ENCODE results near the gene MLXIP. TPM values are rescaled to one million over a fixed set of nuclear protein-coding genes. Genes with fewer than 3 reads are reported as not detected.
A peak's percentile ranks its signal among the peaks of the same experiment; 100 is the strongest.

The MLXIP gene
- total RNA-seq, 1 donor from 2014 or later, result 39.8 TPM

- no peak for DNase-seq (ENCODE audit: low read depth, low spot score)
- Mint-ChIP-seq H3K4me3 (peak overlapping the region; percentile 27), H3K36me3 (ENCODE audit: low read depth) (peaks cover 4% of the 10 kb centered on the region), H3K27me3 (ENCODE audit: low read depth) (no peaks in the 10 kb centered on the region), H3K4me1 (peaks cover 39% of the 10 kb centered on the region), H3K27ac (ENCODE audit: unreplicated experiment) (peak overlapping the region; percentile 96), H3K9me3 (no peaks in the 10 kb centered on the region)
- TF ChIP-seq CTCF (conservative IDR thresholded peaks at IDR 0.05), result no peak
Observed at GRCh38 chr12:122097927-122098756, 19.6 kb downstream of the MLXIP start.

GRCh38 chr12:122099280-122099749, 20.8 kb downstream of the MLXIP start:
- Mint-ChIP-seq H3K27me3 (ENCODE audit: low read depth) (no peaks in the 10 kb centered on the region), H3K4me1 (peaks cover 39% of the 10 kb centered on the region), H3K27ac (ENCODE audit: unreplicated experiment) (no peak overlapping the region), H3K36me3 (ENCODE audit: low read depth) (peaks cover 4% of the 10 kb centered on the region), H3K9me3 (no peaks in the 10 kb centered on the region), H3K4me3 (peak overlapping the region; percentile 27)
- TF ChIP-seq CTCF (conservative IDR thresholded peaks at IDR 0.05), result no peak
- DNase-seq (ENCODE audit: low read depth, low spot score), result no peak

DNA sequence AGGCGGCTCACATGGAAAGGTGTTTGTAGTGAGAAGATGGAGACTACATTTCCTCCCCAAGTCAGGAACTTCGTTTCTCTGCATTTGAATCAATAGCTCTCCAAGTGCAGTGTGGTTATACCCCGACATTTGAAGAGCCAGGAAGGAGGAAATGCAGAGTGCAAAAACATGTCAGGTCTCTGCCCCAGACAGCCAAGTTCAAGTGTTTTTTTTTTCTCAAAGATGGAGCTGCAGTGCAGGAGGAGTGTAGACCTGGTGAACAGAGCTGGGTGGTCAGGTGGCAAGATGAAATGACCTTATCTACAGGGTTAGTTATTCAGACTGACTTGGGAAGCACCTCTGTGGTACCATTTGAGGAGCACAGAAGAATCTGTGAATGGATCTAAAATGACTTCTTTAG, 21.3 kb downstream of the MLXIP start:
- no peak for TF ChIP-seq CTCF (conservative IDR thresholded peaks at IDR 0.05)
- no peaks in the 10 kb centered on the region for H3K27me3 Mint-ChIP-seq (ENCODE audit: low read depth)
- H3K9me3 Mint-ChIP-seq, result no peaks in the 10 kb centered on the region
- DNase-seq (ENCODE audit: low read depth, low spot score), result no peak
- H3K4me1 Mint-ChIP-seq, result peaks cover 39% of the 10 kb centered on the region
- peaks cover 4% of the 10 kb centered on the region for H3K36me3 Mint-ChIP-seq (ENCODE audit: low read depth)
- H3K27ac Mint-ChIP-seq (ENCODE audit: unreplicated experiment), result no peak overlapping the region
- no peak overlapping the region for H3K4me3 Mint-ChIP-seq

DNA sequence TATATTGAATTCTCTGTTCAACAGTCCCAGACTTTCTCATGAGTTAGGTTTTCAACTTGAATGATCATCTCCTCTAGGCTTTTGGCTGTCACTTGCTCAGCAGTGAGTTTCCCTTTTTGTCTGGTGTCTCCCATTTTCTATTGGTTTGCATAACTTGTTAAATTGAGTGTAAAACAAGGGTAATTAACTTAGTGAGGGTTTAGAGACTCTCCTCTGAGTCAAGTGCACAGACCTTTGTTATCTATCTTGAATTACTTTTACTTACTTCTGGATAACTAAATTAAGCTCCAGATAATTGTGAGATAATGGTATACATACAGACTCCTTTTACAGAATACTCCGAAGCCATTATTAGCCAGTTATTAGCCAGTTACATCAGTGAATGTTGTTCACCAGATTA, 22.0 kb downstream of the MLXIP start:
- Mint-ChIP-seq H3K36me3 (ENCODE audit: low read depth) (peaks cover 4% of the 10 kb centered on the region), H3K9me3 (no peaks in the 10 kb centered on the region), H3K27ac (ENCODE audit: unreplicated experiment) (no peak overlapping the region), H3K4me3 (no peak overlapping the region), H3K27me3 (ENCODE audit: low read depth) (no peaks in the 10 kb centered on the region), H3K4me1 (peaks cover 39% of the 10 kb centered on the region)
- no peak for TF ChIP-seq CTCF (conservative IDR thresholded peaks at IDR 0.05)
- no peak for DNase-seq (ENCODE audit: low read depth, low spot score)

DNA sequence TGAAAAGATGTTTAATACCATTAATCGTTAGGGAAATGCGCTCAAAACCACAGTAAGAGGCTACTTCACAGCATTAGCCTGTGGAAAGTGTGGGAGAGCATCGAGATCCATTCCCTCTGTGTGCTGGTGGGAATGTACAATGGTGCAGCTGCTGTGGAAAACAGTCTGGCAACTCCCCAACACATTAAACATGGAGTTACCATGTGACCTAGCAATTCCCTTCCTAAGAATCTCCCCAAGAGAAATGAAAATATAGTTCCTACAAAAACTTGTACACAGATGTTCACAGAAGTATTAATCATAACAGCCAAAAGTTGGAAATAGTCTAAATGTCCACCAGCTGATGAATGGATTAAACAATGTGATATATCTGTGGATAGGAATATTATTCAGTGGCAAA, 23.8 kb downstream of the MLXIP start:
- TF ChIP-seq CTCF (conservative IDR thresholded peaks at IDR 0.05), result no peak
- Mint-ChIP-seq H3K9me3 (no peaks in the 10 kb centered on the region), H3K4me3 (no peak overlapping the region), H3K4me1 (peaks cover 37% of the 10 kb centered on the region), H3K27ac (ENCODE audit: unreplicated experiment) (no peak overlapping the region), H3K27me3 (ENCODE audit: low read depth) (no peaks in the 10 kb centered on the region), H3K36me3 (ENCODE audit: low read depth) (peaks cover 4% of the 10 kb centered on the region)
- DNase-seq (ENCODE audit: low read depth, low spot score), result no peak

Measured in neural crest cell (in vitro differentiated cells).